ENCODE results near the gene SPG7. TPM values are rescaled to one million over a fixed set of nuclear protein-coding genes. Genes with fewer than 3 reads are reported as not detected.

The SPG7 gene
- total RNA-seq, 3 donors from 2014 or later = 76.1 to 88.4 (median 78.5) TPM

GRCh38 chr16:89476811-89477261 is 31.4 kb upstream of the SPG7 start:
- Mint-ChIP-seq H3K36me3 (ENCODE audit: insufficient read depth) (peaks cover 10% of the 10 kb centered on the region), H3K27me3 (ENCODE audit: low read depth) (no peaks in the 10 kb centered on the region), H3K9me3 (no peaks in the 10 kb centered on the region), H3K4me1 (ENCODE audit: low read depth) (peaks cover 89% of the 10 kb centered on the region), H3K4me3 (peak overlapping the region; percentile 44)
- peak; percentile 43 to 46 for ATAC-seq
- no peak for DNase-seq

- Mint-ChIP-seq H3K9me3 (no peaks in the 10 kb centered on the region), H3K4me1 (ENCODE audit: low read depth) (peaks cover 89% of the 10 kb centered on the region), H3K27me3 (ENCODE audit: low read depth) (no peaks in the 10 kb centered on the region), H3K4me3 (peak overlapping the region; percentile 72), H3K36me3 (ENCODE audit: insufficient read depth) (peaks cover 14% of the 10 kb centered on the region)
- no peak for DNase-seq
- ATAC-seq = no peak
These were observed 29.5 kb upstream of the SPG7 start for GRCh38 chr16:89478576-89479221.

DNA sequence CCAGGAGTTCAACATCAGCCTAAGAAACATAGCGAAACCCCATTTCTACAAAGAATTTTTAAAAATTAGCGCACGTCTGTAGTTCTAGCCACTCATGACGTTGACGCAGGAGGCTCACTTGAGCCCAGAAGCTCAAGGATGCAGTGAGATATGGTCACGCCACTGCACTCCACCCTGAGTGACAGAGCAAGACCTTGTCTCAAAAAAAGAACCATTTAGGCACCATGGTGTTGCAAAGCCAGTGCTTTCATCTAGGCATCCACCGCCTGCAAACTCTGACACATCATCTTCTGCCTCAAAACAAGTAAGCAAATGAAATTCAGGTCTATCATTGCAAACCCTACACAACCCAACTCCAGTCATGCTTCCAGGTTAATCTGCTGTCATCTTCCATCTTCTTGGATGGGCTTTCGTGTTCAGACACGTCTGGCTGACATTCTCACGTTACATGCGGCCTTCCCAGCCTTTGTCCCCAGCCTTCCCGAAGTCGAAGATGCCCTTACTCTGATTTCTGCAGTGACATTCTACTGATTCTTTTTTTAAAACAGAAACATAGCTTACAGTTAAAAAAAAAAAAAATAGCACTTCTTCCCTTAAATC is 26.7 kb upstream of the SPG7 start:
- ATAC-seq = no peak
- Mint-ChIP-seq H3K4me1 (ENCODE audit: low read depth) (peaks cover 88% of the 10 kb centered on the region), H3K4me3 (peak overlapping the region; percentile 48), H3K36me3 (ENCODE audit: insufficient read depth) (peaks cover 12% of the 10 kb centered on the region), H3K9me3 (no peaks in the 10 kb centered on the region), H3K27me3 (ENCODE audit: low read depth) (no peaks in the 10 kb centered on the region)
- DNase-seq = no peak

DNA sequence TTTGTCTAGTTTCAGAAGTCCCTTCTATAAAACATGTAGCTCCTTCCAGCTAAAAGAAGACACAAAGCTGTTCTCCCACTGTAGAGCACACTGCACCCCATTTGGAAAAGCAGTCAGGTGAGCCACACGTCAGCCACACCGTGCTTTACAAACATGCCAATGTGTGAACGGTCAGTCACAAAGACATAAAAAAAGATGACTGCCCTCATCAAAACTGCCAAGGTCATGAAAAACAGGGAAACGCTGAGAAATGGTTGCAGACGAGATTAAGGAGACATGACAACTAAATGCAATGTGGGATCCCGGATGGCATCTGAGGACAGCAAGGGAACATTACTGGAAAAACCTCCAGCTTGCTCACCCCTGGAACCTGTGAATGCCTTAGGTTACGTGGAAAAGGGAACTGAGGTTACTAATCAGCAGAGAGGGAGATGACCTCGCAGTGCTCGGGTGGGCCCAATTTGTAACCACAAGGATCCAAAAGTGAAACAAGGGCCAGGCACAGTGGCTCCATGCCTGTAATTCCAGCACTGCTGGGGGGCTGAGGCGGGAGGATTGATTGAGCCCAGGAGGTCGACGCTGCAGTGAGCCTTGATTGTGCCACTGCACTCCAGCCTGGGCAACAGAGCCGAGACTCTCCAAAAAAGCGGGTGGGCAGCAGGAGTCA is 25.9 kb upstream of the SPG7 start:
- H3K4me3 Mint-ChIP-seq = peak overlapping the region; percentile 76
- ATAC-seq (no peak), DNase-seq (no peak)
- H3K36me3 Mint-ChIP-seq (ENCODE audit: insufficient read depth) = peaks cover 16% of the 10 kb centered on the region
- peaks cover 88% of the 10 kb centered on the region for H3K4me1 Mint-ChIP-seq (ENCODE audit: low read depth)
- H3K27me3 Mint-ChIP-seq (ENCODE audit: low read depth) = no peaks in the 10 kb centered on the region
- H3K9me3 Mint-ChIP-seq = no peaks in the 10 kb centered on the region

DNA sequence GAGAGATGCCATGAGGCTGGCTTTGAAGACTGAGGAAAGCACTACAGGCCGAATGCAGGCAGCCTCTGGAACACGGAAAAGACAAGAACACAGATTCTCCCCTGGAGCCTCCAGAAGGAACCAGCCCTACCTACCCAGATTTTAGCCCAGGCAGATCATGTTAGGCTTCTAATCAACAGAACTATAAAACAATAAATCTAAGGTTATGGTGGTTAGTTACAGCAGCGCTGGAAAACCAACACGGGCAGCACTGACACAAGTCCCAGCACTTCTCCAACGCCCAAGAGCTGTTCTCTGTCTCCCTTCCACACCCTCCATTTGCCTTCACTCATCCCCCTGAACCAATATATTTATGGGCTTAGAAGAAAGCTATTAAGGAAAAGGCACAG is 25.4 kb upstream of the SPG7 start:
- Mint-ChIP-seq H3K36me3 (ENCODE audit: insufficient read depth) (peaks cover 16% of the 10 kb centered on the region), H3K27me3 (ENCODE audit: low read depth) (no peaks in the 10 kb centered on the region), H3K4me3 (peak overlapping the region; percentile 76), H3K9me3 (no peaks in the 10 kb centered on the region), H3K4me1 (ENCODE audit: low read depth) (peaks cover 90% of the 10 kb centered on the region)
- ATAC-seq (no peak), DNase-seq (no peak)

DNA sequence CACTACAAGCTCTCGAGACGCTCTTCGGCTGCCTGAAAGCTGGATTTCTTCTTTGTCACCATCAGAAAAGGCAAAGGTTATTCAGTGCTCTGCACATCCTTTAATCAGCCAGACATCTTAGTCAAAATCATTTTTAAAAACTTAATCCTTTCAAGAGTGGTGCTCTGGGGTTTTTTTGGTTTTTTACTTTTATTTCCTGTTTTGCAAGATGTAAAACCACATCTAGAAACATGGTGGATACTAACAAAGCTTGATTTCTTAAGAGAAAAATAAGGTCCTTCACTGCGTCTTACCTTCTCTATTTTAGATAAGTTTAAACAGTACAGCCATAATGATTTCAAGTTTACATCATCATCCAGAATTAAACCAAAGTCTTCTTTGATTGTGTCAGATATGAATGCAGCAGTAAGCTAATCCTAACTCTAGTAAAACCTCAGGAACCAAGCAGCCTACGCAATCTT is 24.1 kb upstream of the SPG7 start:
- Mint-ChIP-seq H3K4me1 (ENCODE audit: low read depth) (peaks cover 90% of the 10 kb centered on the region), H3K9me3 (no peaks in the 10 kb centered on the region), H3K4me3 (peak overlapping the region; percentile 76), H3K36me3 (ENCODE audit: insufficient read depth) (peaks cover 21% of the 10 kb centered on the region), H3K27me3 (ENCODE audit: low read depth) (no peaks in the 10 kb centered on the region)
- ATAC-seq = peak; percentile 54 to 59
- no peak for DNase-seq

GRCh38 chr16:89484923-89485679 is 23.1 kb upstream of the SPG7 start:
- Mint-ChIP-seq H3K4me1 (ENCODE audit: low read depth) (peaks cover 85% of the 10 kb centered on the region), H3K9me3 (no peaks in the 10 kb centered on the region), H3K4me3 (peak overlapping the region; percentile 76), H3K27me3 (ENCODE audit: low read depth) (no peaks in the 10 kb centered on the region), H3K36me3 (ENCODE audit: insufficient read depth) (peaks cover 21% of the 10 kb centered on the region)
- no peak for DNase-seq
- ATAC-seq = peak; percentile 10 to 13

DNA sequence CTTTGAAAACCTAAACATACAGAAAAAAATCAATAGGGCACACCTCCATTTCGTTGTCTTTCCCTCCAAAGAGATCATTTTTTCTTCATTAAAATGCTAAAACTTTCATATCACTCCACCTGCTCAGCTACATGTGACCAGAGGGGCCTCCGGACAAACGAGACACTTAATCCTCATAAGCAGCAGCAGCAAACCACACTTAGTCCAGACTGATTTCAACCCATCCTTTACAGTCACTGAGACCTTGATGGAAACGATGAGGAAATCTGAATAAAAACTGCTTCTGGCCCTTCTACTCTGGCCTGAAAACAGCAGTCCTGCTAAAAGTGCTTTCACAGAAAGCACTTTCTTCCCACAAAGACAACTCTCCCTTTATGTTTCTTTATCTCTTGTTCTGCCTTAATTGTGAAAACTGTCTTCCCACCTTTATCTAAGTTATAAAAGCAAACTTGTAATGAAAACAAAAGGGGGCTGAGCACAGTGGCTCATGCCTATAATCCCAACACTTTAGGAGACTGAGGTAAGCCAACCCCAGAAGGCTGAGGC is 22.4 kb upstream of the SPG7 start:
- H3K36me3 Mint-ChIP-seq (ENCODE audit: insufficient read depth) = peaks cover 18% of the 10 kb centered on the region
- no peaks in the 10 kb centered on the region for H3K9me3 Mint-ChIP-seq
- no peaks in the 10 kb centered on the region for H3K27me3 Mint-ChIP-seq (ENCODE audit: low read depth)
- peak overlapping the region; percentile 76 for H3K4me3 Mint-ChIP-seq
- H3K4me1 Mint-ChIP-seq (ENCODE audit: low read depth) = peaks cover 80% of the 10 kb centered on the region
- ATAC-seq (no peak), DNase-seq (no peak)

DNA sequence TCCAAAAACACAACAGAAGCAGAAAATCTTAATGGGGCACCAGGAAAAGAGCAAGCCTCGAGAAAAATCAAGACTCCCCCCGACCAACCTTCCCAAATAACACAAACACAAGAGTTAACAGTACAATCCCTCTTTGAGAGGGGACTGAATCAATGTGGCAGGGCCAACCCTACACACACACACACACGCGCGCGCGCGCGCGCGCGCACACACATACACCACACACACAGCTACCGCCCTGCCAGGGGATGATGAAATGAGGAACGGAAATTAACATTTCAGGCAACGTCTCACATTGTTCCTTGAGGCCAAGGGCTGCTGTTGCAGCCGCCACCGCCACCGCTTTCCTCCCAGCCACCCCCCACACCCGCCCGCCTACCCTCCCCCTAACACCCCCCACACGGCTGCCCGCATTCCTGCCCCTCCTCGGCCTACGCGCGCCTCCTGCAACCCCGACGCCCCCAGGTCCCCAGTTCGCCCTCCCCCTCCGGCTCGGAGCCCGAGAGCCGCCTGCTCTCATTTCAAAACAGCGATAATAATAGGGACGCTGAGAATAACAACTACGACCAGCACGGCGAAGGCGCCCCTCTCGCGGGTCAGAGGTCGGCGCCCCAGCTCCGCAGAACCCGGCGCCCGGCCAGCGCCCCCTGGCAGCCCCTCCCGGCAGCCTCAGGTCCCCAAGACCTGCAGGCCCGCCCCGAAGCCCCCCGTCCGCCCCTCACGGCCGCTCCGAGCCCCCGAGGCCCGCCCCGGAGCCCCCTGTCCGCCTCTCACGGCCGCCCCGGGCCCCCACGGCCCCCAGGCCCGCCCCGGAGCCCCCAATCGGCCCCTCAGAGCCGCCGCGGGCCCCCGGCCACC is 18.9 kb upstream of the SPG7 start:
- Mint-ChIP-seq H3K27me3 (ENCODE audit: low read depth) (no peaks in the 10 kb centered on the region), H3K4me1 (ENCODE audit: low read depth) (peaks cover 65% of the 10 kb centered on the region), H3K4me3 (peak overlapping the region; percentile 97), H3K36me3 (ENCODE audit: insufficient read depth) (peaks cover 14% of the 10 kb centered on the region), H3K9me3 (no peaks in the 10 kb centered on the region)
- ATAC-seq (peak; percentile 35 to 42), DNase-seq (peak; percentile 85)

DNA sequence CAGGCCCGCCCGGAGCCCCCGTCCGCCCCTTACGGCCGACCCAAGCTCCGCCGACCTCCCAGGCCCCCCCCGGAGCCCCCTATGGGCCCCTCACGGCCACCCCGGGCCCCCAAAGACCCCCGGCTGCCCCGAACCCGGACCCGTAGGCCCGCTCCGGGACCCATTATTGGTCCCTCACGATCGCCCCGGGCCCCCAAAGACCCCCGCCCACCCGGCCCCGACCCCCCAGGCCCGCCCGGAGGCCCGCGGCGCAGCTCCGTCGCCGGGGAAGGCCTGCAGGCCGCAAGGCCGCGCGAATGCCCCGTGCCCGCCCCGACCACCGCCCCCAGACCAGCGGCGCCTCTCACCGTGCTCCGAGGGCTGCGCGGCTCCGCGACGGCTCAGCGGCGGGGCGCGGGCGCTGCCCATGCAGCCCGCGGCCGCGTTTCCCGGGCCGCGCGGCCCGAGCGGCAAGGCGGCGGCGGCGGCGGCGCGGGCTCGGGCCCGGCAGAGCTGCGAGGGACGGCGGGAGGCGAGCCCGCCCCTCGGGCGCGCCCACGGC is 18.2 kb upstream of the SPG7 start:
- no peaks in the 10 kb centered on the region for H3K27me3 Mint-ChIP-seq (ENCODE audit: low read depth)
- H3K36me3 Mint-ChIP-seq (ENCODE audit: insufficient read depth) = peaks cover 14% of the 10 kb centered on the region
- ATAC-seq (peak; percentile 0 to 5), DNase-seq (no peak)
- no peak overlapping the region for H3K4me3 Mint-ChIP-seq
- no peaks in the 10 kb centered on the region for H3K9me3 Mint-ChIP-seq
- H3K4me1 Mint-ChIP-seq (ENCODE audit: low read depth) = peaks cover 60% of the 10 kb centered on the region

DNA sequence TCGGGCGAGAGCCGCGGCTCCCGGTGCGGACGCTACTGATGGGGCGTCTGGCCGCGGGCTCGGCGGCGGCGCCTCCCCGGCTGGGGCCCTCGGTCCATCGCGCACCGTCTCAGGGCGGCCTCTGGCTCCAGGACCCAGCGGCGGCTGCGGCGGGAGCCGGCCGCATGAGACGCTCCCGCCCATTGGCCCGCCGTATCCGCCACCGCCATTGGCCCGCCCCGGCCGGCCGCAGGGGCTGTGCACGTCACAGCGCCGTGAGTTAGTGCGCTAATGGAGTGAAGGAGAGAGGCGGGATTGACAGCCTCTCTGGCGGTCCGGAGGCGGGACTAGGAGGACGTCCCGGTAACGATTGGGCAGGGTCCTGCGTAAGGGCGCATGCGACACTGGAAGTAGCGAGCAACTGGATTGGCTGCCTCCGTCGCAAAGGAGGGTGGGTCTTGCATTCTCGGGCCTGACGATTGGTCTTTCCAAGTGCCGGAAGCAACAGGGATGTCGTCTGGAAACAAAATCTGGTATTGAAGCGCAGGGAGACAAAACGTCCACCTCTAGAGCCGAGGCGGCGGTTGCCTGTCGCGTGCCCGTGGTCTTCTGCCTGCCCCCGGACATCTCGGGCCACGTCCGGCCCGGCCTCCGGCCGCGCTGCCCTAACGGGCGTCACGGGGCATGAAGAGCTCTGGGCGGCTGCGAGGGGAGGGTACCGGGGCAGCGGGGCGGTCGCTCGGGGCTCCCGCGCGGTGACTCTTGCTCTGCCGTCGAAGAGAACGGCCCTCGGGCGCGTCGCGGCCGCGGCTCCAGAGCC is 17.6 kb upstream of the SPG7 start, which contains the start of gene ANKRD11:
ANKRD11 (minus strand) TSS at position 123 of the 799 bp plus-strand sequence. CDS start 173,542 bp downstream, outside the sequence.
- peak within 1 kb of the TSS; percentile 97 for H3K4me3 Mint-ChIP-seq
- H3K27me3 Mint-ChIP-seq (ENCODE audit: low read depth) = no peaks in the 10 kb centered on the region
- DNase-seq = peak; percentile 97
- H3K4me1 Mint-ChIP-seq (ENCODE audit: low read depth) = peaks cover 54% of the 10 kb centered on the region
- ATAC-seq = peak; percentile 90
- peaks cover 14% of the 10 kb centered on the region for H3K36me3 Mint-ChIP-seq (ENCODE audit: insufficient read depth)
- no peaks in the 10 kb centered on the region for H3K9me3 Mint-ChIP-seq

DNA sequence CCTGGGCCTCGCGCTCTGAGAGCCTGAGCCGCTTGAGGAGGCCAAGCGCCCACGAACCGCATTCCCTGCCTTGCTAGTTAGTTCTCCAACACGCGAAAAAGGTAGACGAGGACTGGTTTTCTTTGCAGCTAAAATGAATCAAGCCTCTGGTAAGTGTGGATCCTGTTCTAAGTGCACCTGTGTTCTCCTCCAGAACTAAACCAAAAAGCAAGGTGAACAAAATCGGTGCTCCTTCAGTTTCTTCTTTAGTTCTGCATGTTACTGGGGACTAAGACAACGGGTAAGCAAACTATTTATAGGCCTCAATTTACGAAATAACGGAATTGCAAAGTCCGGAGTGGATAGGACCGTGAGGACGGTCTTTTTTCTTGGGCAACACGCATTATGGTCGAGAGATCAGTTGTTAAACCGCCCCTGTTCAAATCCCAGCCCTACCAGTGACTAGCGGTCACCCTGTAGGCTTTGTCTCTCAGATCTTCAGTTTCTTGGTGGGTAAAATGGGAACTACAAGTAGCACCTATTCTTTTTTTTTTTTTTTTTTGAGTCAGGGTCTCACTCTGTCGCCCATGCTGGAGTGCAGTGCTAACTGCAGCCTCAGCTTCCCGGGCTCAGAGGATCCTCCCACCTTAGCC is 16.8 kb upstream of the SPG7 start:
- ATAC-seq (no peak), DNase-seq (no peak)
- Mint-ChIP-seq H3K9me3 (no peaks in the 10 kb centered on the region), H3K4me3 (peak overlapping the region; percentile 89), H3K4me1 (ENCODE audit: low read depth) (peaks cover 47% of the 10 kb centered on the region), H3K27me3 (ENCODE audit: low read depth) (no peaks in the 10 kb centered on the region), H3K36me3 (ENCODE audit: insufficient read depth) (peaks cover 14% of the 10 kb centered on the region)

Data from activated T-cell treated with anti-CD3 and anti-CD28 coated beads, Interleukin-2, amount 50 U/mL, for 4 hours (primary cell).